OCI-LY3 (cell line): ENCODE measurements around the gene WNT3.

Source experiments
- H2AFZ ChIP-seq: fragments of 200-600, 300-600 bp; shearing (Covaris generic); 2 replicates; pipeline ENCODE4 v1.6.0; 2014; ENCODE audit warnings: antibody characterized with exemption, low read depth, low read length
- H3K27ac ChIP-seq: fragments of 200-600, 300-600 bp; sonication (generic); 2 replicates; pipeline ENCODE4 v1.5.1; 2014; ENCODE audit warnings: mild to moderate bottlenecking, low read length, moderate library complexity, mixed read lengths
- H3K27me3 ChIP-seq: fragments of 200-600, 300-600 bp; sonication (generic); 2 replicates; pipeline ENCODE4 v1.6.1; 2014; ENCODE audit warnings: low read depth, low read length, mixed read lengths
- H3K36me3 ChIP-seq: fragments of 200-600, 300-600 bp; sonication (generic); replicated peaks from 2 replicates; pipeline ENCODE3; 2014; ENCODE audit warnings: low read depth, low read length, mixed read lengths
- H3K4me1 ChIP-seq: fragments of 300-600, 200-600 bp; sonication (generic); 2 replicates; pipeline ENCODE4 v1.6.1; 2014; ENCODE audit warnings: low read length, mixed read lengths
- H3K4me2 ChIP-seq: fragments of 200-600, 300-600 bp; sonication (generic); 2 replicates; pipeline ENCODE4 v1.6.1; 2014; ENCODE audit warnings: low read length, mixed read lengths
- H3K4me3 ChIP-seq: fragments of 300-600, 200-600 bp; sonication (generic); 2 replicates; pipeline ENCODE4 v1.5.1; 2014; ENCODE audit warnings: antibody characterized with exemption, mild to moderate bottlenecking, low read length, moderate library complexity
- H3K79me2 ChIP-seq: fragments of 300-600, 200-600 bp; shearing (Covaris generic); 2 replicates; pipeline ENCODE4 v1.6.1; 2014; ENCODE audit warnings: mild to moderate bottlenecking, low read length, mixed read lengths
- H3K9ac ChIP-seq: fragments of 300-600, 200-600 bp; shearing (Covaris generic); 2 replicates; pipeline ENCODE4 v1.6.0; 2014; ENCODE audit warnings: mild to moderate bottlenecking, low read length, moderate library complexity
- H3K9me3 ChIP-seq: fragments of 200-600, 300-600 bp; shearing (Covaris generic); 2 replicates; pipeline ENCODE4 v1.6.1; 2014; ENCODE audit warnings: low read length, mixed read lengths; ENCODE audit not compliant: insufficient read depth
- H4K20me1 ChIP-seq: fragments of 200-600, 300-600 bp; sonication (generic); 2 replicates; pipeline ENCODE4 v1.6.1; 2016; ENCODE audit warnings: low read length, mixed read lengths; ENCODE audit not compliant: insufficient read depth
- CTCF ChIP-seq: fragments of 200-600, 300-600 bp; sonication (generic); IDR thresholded peaks from 2 replicates; pipeline ENCODE4 v1.5.1; 2014; ENCODE audit warnings: antibody characterized with exemption, low read length, low read depth
- EZH2phosphoT487 ChIP-seq: fragments of 200-600 bp; shearing (Covaris generic); IDR thresholded peaks from 2 replicates; pipeline ENCODE4 v1.6.1; 2018; ENCODE audit warnings: antibody characterized with exemption, mixed run types, low read depth

The WNT3 gene

GRCh38 chr17:46812624-46813318, 5.7 kb downstream of the WNT3 start:
- no peak overlapping the region for H3K4me3 ChIP-seq
- H3K4me1 ChIP-seq: peaks cover 22% of the 10 kb centered on the region
- peaks cover 3% of the 10 kb centered on the region; the same call in 1 of the 2 replicates for H3K27me3 ChIP-seq
- no peaks in the 10 kb centered on the region for H3K9me3 ChIP-seq
- H4K20me1 ChIP-seq: no peaks in the 10 kb centered on the region
- H3K27ac ChIP-seq: no peak overlapping the region
- no peaks in the 10 kb centered on the region for H3K79me2 ChIP-seq
- no peaks in the 10 kb centered on the region for H3K36me3 ChIP-seq
- no peak overlapping the region for H2AFZ ChIP-seq
- TF ChIP-seq EZH2phosphoT487: no peak
- no peak for TF ChIP-seq CTCF
- H3K4me2 ChIP-seq: no peak overlapping the region
- no peak overlapping the region for H3K9ac ChIP-seq

- TF ChIP-seq CTCF (no peak), EZH2phosphoT487 (no peak)
- H3K9me3 ChIP-seq: no peaks in the 10 kb centered on the region
- no peak overlapping the region for H2AFZ ChIP-seq
- H3K79me2 ChIP-seq: no peaks in the 10 kb centered on the region
- no peaks in the 10 kb centered on the region for H3K27me3 ChIP-seq
- H3K4me3 ChIP-seq: no peak overlapping the region
- no peak overlapping the region for H3K4me2 ChIP-seq
- no peak overlapping the region for H3K9ac ChIP-seq
- H3K4me1 ChIP-seq: peaks cover 22% of the 10 kb centered on the region
- no peaks in the 10 kb centered on the region for H4K20me1 ChIP-seq
- H3K36me3 ChIP-seq: no peaks in the 10 kb centered on the region
- H3K27ac ChIP-seq: no peak overlapping the region
Observed at GRCh38 chr17:46811978-46812583, 6.4 kb downstream of the WNT3 start.

GRCh38 chr17:46810837-46811236, 7.7 kb downstream of the WNT3 start:
- H3K9me3 ChIP-seq: no peaks in the 10 kb centered on the region
- H3K79me2 ChIP-seq: no peaks in the 10 kb centered on the region
- no peak overlapping the region for H3K4me3 ChIP-seq
- no peaks in the 10 kb centered on the region for H4K20me1 ChIP-seq
- H2AFZ ChIP-seq: no peak overlapping the region
- H3K36me3 ChIP-seq: no peaks in the 10 kb centered on the region
- peaks cover 18% of the 10 kb centered on the region for H3K4me1 ChIP-seq
- H3K27me3 ChIP-seq: no peaks in the 10 kb centered on the region
- no peak overlapping the region for H3K9ac ChIP-seq
- TF ChIP-seq EZH2phosphoT487: no peak
- TF ChIP-seq CTCF: no peak
- H3K4me2 ChIP-seq: no peak overlapping the region
- H3K27ac ChIP-seq: no peak overlapping the region

GRCh38 chr17:46809110-46809571, 9.4 kb downstream of the WNT3 start:
- Histone ChIP-seq H4K20me1 (no peaks in the 10 kb centered on the region), H3K79me2 (no peaks in the 10 kb centered on the region), H3K4me1 (peaks cover 3% of the 10 kb centered on the region; the same call in 1 of the 2 replicates), H3K9me3 (no peaks in the 10 kb centered on the region), H3K27ac (no peak overlapping the region), H3K4me2 (no peak overlapping the region), H2AFZ (no peak overlapping the region), H3K9ac (no peak overlapping the region), H3K4me3 (no peak overlapping the region), H3K36me3 (no peaks in the 10 kb centered on the region), H3K27me3 (no peaks in the 10 kb centered on the region)
- TF ChIP-seq CTCF (no peak), EZH2phosphoT487 (no peak)
